ENCODE results near the gene FKBP9.
"Not testable (repeated sequence)": the region's sequence is repeated elsewhere in the genome, so short reads cannot be mapped to it uniquely, and the experiment has no call there.

Gene FKBP9, protein sequence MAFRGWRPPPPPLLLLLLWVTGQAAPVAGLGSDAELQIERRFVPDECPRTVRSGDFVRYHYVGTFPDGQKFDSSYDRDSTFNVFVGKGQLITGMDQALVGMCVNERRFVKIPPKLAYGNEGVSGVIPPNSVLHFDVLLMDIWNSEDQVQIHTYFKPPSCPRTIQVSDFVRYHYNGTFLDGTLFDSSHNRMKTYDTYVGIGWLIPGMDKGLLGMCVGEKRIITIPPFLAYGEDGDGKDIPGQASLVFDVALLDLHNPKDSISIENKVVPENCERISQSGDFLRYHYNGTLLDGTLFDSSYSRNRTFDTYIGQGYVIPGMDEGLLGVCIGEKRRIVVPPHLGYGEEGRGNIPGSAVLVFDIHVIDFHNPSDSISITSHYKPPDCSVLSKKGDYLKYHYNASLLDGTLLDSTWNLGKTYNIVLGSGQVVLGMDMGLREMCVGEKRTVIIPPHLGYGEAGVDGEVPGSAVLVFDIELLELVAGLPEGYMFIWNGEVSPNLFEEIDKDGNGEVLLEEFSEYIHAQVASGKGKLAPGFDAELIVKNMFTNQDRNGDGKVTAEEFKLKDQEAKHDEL

DNA sequence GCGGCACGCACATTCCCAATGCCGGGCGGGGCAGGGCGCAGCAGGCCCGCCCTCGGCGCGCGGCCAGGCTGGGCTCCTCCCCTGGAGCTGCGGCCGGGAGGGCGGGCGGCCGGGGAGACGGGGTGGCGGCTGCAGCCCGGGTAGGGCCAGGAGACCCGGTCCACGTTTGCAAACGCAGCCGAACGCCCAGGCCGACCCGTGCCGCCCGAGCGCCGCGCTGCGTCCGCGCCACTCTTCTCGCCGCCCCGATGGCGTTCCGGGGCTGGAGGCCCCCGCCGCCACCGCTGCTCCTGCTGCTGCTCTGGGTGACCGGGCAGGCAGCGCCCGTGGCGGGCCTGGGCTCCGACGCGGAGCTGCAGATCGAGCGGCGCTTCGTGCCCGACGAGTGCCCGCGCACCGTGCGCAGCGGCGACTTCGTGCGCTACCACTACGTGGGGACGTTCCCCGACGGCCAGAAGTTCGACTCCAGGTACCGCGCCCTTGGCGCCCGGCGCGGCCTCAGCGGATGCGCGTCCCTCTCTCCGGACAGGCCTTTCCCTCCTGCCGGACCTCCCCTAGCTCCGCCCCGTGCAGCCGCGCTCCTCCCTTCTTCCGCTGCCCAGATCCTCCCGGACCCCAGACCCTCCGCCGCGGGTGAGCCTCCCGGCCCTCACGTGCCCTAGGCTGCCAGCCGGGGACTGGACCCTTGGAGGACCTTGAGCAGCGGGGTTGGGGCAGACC is at the start of gene FKBP9:
Gene FKBP9 (plus strand): TSS at position 115 of the 720 bp plus-strand sequence. CDS start 134 bp downstream, at position 249.
- peak; percentile 69 for DNase-seq (ENCODE audit: low read depth)

DNA sequence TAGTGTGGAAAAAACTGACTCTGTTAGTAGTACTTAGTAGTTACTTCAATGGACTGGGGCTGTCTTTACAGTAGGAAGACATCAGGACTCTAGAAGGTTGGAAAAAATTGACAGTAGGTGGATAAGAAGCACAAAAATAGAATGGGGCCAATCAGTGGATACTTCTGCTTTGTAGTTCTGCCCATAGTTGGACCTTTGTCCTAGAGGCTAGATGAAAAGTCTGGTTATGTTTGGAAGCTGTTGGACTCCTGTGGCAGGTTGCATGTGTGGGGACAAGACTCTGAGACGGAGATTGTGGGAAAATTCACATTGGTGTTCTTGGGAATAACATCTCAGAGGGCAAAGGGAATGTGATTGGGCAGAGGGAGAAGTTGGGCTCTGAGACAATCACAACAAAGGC is 47.0 kb upstream of the FKBP9 start:
- DNase-seq (ENCODE audit: low read depth) = no peak

DNA sequence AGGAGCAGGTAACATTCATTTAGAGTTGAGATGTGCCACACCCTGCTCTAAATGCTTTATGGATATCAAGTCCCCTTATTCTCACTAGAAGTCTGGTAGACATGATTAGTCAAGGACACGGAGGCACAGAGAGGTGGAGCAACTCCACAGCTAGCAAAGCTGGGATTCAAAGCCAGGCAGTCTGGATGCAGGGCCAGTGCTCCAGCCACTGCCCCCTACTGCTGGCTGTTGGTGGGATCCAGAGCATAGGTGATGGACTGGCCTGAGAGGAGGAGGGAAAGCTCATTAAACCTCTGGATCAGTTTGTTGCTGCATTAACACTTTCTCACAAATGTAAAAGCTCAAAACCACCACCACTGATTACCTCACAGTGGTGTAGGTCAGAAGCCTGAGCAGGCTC is 43.1 kb upstream of the FKBP9 start:
- no peak for DNase-seq (ENCODE audit: low read depth)

DNA sequence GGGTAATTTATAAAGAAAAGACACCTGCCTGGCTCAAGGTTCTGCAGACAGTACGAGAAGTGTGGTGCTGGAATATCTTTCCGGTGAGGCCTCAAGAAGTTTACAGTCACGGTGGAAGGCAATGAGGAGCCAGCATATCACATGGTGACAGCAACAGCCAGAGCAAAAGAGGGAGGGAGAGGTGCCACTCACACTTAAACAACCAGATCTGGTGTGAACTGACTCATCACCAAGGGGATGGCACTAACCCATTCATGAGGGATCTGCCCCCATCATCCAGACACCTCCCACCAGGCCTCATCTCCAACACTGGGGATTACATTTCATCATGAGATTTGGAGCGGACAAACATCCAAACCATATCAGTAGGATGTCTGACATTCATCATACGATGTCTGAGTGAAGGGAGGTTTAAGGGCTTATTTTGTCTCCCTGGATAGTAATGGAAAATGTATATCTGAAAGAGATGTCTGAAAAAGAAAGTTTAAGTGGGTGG is 42.2 kb upstream of the FKBP9 start:
- peak; percentile 36 for DNase-seq (ENCODE audit: low read depth)

DNA sequence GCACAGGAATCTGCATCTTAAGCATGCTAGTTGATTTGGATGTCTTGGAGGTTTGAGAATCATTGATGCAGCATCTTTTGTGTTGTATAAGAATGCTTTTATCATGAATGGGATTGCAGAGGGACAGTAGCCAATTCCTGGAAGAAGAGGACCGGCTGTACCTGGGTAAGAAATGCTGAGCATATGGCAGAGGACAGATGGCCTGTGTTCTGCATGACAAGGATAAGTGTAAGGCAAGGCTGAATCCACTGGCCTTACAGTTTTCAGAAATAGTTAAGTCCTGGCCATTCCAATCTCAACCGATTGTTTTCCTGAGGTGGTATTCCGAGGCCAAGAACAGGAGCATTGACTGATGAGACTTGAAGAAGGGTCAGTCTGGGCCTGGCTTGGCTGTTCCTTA is 41.2 kb upstream of the FKBP9 start:
- DNase-seq (ENCODE audit: low read depth) = no peak

DNA sequence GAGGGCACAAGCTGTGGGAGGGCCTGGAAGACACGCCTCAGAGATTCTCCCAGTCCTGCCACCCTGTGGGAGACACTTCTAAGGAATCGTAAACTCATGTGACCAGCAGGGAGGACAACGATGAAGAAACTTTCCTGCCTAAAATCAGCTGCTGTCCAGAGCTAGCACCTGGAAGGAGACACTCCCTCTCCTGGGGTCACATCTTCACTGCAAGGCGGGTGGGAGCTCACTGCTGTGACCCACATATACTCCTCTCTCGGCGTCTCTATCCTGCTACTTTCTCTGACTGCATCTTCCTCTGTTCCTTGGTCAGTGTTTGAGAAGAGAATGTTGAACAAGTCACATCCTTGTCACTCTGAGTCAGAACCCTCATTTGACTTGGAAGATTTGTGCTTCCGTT is 40.2 kb upstream of the FKBP9 start:
- not testable (repeated sequence) for DNase-seq (ENCODE audit: low read depth)

DNA sequence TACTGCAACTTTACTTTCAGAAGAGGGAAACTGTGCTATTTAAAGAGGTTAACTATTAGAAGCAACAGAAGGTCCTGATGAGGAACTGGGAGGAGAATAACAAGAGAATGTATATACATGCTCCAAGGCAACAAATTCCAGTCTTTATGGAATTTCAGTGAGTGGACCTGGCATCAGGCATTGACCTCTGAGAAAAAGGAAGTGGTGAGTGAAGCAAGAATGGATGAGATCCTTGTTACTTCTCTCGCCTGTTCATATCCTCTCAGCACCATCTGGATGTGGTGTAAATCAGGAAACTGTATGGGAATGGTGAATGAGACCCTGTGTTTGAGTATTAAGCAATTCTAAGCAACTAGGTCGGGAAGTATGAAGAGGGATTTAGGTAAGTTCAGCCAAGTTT is 35.3 kb upstream of the FKBP9 start:
- DNase-seq (ENCODE audit: low read depth) = peak; percentile 63

DNA sequence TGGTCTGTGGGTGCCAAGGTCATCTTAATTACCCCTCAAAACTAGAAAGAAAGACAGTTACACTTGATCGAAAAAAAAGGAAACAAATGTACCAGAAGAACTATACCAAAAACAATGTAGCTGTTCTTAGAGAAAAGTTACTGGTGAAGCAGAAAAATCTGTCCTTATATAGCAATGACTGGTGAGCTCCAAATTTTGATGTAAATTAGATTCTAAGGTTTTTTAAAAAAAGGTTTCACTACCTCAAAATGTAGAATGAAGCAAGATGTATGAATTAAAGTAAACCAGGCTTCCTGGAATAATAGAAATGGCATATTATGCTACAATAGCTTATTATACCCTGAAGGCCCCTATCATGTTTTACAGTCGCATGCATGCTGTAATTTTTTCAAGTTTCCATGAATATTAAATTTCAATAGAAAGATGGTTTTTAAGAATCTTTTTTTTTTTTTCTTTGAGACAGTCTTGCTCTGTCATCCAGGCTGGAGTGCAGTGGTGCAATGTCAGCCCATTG is 28.4 kb upstream of the FKBP9 start:
- DNase-seq (ENCODE audit: low read depth) = no peak

DNA sequence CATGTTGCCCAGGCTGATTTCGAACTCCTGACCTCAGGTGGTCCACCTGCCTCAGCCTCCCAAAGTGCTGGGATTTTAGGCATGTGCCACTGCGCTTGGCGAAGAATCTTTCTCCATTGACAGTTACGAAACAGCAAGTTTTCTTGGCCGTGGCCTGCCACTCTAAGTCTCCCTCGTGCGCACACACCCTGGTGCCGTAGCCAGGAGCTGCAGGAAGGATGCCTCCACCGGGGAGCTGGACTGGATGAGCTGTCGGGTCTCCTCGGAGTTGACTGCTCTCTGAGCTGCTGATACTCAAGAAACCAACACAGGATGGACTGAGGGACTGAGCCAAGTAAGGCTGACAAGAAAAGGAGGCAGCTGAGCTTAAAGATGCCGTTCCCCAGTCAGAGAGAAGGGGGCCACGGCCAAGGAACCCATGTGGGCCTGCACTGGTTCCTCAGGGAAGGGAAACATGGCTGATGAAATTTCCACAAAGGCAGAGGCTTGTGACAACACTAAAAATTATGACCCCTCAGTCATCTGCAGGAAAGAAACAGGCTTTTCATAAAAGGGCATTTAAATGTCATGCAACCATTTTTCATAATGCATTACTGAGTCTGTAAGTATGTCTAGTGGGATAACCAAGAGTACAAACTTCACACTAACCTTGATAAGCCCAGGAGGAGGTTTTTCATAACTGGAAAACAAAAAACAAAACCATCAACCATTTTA is 27.7 kb upstream of the FKBP9 start:
- peak; percentile 61 for DNase-seq (ENCODE audit: low read depth)

DNA sequence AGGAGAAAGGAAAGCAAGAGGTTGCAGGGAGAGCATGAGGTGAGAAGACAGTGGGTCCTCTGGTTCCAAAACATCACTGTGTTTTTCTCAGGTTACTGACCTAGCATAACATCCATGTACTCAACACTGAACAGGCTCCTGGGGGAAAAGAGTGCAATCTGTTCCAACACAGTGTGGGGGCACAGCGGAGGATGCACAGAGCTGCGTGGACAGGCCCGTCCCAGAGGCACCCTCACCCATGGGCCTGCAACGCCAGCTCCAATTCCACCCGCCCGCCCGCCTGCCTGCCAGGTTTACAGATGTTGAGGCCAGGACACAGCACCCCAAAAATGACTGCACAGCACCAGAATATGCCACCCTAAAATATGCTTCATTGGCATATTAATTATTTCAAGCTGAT is 26.9 kb upstream of the FKBP9 start:
- no peak for DNase-seq (ENCODE audit: low read depth)

DNA sequence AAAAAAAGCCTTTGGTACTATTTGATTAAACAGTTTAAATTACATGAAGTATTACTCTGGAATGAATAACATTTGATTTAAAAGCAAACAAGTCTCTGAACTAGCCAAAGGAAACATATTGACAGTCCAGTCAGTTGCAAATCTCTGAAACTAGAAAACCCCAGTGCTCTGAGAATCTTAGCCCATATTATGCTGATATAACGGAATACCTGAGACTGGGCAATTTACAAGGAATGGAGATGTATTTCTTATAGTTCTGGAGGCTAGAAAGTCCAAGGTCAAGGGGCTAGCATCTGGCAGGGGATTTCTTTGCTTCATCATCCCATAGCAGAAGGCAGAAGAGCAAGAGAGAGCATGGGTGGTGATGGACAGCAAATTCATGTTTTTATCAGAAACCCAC is 21.7 kb upstream of the FKBP9 start:
- DNase-seq (ENCODE audit: low read depth) = no peak

DNA sequence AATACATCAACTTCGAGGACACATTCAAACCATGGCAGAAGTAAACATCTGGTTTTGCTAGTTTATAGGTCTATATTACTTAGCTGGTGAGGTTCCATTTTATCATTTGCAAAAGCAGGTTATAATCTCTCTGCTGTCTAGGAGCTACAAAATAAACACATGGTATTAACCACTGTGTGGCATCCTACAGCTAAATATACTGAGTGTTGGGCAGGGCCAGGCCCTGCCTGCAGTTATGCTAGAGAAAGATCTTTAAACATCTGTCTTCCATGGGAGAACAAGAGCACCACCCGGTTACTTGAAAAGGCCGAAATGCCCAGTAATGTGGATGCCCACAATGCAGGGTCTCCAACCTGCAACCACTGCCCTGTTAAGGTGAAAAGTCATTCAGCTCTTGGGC is 20.6 kb upstream of the FKBP9 start:
- no peak for DNase-seq (ENCODE audit: low read depth)

DNA sequence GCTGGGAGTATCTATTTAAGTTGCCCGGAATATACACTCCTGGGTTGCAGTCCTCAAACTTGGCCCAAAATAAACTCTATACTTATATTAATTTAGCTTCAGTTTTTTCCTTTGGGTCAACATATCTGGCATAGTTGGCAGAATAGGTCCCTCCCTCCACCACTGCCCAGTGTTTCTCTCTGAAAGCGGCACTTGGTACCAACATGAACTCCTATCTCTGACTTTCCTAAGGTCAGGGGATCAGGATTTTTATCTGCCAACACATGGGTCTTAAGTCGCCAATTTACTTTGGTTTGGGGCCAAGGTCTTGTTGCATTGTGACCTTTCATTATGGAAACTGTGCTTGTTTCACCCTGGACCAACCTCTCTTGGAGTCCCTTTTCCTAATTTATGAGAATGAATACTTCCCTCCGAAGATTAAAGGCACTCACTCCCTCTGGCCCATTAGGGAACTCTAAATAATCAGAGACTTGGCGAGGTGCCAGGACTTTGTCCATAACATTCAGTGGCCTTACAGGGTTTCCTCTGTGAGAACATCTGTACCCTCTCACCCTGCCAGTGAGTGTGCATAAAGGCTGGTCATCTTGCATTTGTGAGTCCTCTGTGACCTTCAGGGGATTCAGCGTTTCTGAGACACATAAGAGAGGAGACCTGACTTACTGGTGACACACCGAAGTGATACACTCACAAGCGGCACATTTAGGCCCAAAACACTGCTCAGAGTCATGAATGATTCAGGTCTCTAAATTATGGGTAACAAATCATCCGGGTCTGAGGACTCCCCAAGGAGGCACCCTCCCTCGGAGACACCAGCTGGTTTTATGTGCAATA is 19.7 kb upstream of the FKBP9 start:
- DNase-seq (ENCODE audit: low read depth) = peak; percentile 25

DNA sequence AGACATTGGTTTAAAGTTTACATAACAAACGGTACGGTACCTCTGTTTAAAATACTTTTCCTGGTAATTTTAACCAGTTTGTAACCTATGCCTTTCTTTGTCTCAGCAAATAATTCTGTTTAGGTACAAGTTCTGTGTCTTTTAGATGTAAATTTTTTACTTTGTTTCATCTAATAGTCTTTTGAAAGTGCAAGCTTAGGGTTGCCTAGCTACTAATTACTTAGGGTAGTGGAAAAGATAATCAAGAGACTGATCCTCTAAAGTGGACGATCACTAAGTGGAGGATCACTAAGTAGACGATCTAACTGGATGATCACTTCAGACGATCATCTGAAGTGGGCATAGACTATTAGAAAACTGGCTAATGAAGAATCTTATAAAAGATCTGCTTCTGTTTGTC is 16.1 kb upstream of the FKBP9 start:
- no peak for DNase-seq (ENCODE audit: low read depth)

DNA sequence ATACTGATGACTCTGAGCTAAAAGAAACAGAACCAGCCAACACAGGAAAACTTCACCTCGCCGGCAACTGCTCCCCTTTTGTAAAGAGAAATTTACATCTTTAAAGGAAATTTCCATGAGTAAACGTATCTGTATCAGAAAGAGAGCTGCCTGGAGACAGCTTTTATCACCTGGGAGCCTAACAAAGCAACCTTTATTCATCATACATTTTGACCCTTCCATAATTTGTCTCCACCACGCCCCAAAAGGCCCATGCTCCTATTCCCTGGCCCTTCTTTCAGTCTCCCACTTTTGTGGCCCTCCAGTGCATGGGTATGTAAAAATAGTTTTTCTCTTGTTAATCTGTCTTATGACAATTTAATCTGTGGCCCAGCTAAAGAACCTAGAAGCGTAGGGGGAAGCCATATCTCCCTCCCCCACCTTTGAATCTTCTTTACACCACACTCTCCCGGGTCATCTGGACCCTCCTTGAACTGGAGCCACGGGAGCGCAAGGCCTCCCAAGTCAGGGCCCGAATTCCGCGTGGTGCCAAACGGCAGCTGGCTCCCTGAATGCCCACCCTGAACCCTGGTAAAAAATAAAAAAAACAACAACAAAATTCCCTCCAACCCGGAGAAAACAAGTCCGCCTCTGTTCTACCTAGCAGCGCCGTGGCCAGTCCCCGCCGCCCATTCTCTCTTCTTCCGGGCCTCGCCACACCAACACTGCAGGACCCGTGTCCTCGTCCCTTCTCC is 15.4 kb upstream of the FKBP9 start:
- DNase-seq (ENCODE audit: low read depth) = peak; percentile 13

DNA sequence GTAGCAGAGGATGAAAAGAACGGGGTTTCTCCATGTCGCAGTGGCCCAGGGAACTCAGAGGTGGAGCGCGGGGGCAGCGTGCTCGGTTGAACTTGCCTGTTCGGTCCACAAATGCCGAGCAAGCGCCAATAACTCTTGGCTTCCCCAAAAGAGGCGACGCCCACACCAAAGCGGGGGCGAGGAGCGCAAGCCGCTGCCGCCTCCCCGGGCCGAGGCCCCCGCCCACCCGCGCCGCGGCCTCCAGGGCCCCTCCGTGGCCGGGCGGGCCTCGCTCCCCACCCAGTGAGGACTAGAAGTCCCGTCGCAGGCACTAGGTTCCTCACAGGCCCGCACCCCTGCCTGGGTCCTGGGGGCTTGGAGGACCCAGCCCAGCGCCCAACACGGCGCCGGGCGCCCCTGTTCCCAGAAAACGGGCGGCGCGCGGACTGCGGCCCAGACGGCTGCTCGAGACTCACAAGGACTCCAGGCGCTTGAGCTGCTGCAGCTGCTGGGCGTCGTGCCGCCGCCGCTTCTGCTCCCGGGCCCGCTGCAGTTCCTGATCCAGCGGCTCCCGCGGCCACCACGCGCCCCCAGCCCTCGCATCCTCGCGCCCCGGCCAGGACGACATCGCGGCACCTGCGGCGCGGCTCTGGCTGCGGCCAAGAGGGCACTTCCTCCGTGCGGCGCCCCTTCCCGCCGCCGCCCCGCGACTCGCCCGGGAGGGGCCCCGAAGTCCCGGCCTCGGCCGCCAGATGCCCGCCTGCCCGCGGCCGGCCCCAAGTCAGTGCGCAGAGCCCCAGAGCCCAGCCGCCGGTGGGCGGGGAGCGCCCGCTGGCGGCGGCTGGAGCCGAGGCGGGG is 14.6 kb upstream of the FKBP9 start:
- DNase-seq (ENCODE audit: low read depth) = peak; percentile 64

DNA sequence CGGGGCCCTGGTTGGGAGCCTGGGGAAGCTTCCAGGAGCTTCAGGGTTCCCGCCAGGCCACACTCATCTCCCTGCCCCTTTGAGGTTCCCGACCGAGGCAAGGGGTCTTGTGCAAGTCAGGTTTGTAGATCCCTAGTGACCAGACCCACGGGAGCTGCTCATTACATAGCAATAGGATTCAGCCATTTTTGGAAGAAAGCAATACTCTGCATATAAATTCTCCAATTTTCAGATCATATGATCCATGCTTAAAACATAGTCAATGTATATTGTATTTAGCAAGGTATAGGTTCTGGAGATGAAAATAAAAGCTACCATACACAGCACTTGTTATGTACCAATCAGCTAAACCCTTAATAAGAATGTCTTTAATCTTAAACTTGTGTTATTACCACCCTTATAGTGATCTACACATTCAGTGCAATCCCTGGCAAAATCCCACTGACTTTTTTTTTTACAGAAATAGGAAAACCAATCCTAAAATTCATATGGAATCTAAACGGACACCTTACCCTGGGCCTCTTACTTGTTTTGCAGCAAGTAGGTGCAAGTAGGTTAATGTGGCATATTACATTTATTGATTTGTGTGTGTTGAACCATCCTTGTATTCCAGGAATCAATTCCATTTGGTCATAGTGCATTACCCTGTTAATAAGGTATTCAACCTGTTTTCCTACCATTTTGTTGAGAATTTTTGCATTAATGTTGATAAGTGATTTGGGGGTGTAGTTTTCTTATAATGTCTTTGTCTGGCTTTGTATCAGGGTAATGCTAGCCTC is 13.8 kb upstream of the FKBP9 start:
- no peak for DNase-seq (ENCODE audit: low read depth)

DNA sequence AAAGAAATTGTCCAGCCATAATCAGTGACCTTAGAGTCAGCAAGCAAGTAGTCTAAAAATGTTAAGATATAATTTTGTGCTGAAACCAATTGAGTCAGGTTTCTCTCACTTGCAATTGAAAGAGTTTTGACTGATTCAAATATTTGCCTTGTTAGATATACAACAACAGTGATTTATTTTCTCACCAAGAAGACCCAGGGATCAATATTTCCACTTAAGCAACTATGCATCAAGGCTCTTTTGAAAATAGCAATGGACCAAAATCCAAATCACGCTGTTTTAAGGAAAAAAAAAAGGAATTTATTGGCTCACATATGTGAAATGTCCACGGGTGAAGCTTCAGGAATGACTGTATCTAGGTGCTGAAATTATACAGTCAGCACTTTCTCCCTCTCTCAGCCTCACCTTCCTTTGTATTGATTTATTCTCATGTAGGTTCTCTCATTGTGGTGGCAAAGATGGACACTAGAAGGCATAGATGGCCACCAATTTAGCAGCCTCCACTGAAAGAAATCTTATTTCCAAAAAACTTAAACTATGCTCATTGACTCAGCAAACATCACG is 9.7 kb upstream of the FKBP9 start:
- no peak for DNase-seq (ENCODE audit: low read depth)
